Type B pancreatic cell (in vitro differentiated cells): ENCODE measurements around the gene GRIK2. TPM values are rescaled to one million over a fixed set of nuclear protein-coding genes. Genes with fewer than 3 reads are reported as not detected.

Experiments used
- DNase-seq: peaks from one replicate; pipeline ENCODE4 v3.0.0; 2021; ENCODE audit warnings: mixed read lengths; ENCODE audit not compliant: unreplicated experiment; ENCODE audit errors: extremely low spot score
- H3K27ac Mint-ChIP-seq: 2 replicates; pipeline ENCODE4 v1.8.0; 2021; ENCODE audit warnings: mild to moderate bottlenecking, mixed read lengths
- H3K27me3 Mint-ChIP-seq: 2 replicates; pipeline ENCODE4 v1.8.0; 2021; ENCODE audit warnings: mixed read lengths
- H3K36me3 Mint-ChIP-seq: 2 replicates; pipeline ENCODE4 v1.8.0; 2021; ENCODE audit warnings: mixed read lengths
- H3K4me1 Mint-ChIP-seq: one replicate; pipeline ENCODE4 v1.8.0; 2021; ENCODE audit warnings: mixed read lengths; ENCODE audit not compliant: unreplicated experiment
- H3K4me3 Mint-ChIP-seq: 2 replicates; pipeline ENCODE4 v1.8.0; 2021; ENCODE audit warnings: mild to moderate bottlenecking, mixed read lengths
- H3K9me3 Mint-ChIP-seq: 2 replicates; pipeline ENCODE4 v1.8.0; 2021; ENCODE audit warnings: mixed read lengths
- total RNA-seq: library from RNA; stranded (reverse); gene quantifications from 2 replicates; pipeline ENCODE4 v1.2.1, GENCODE V29; 2021; ENCODE audit warnings: low replicate concordance
- TF ChIP-seq, protein P1 (sequence below): fragments of 200-600 bp; sonication (generic); conservative IDR thresholded peaks from 2 replicates; pipeline ENCODE4 v1.5.0; 2021; ENCODE audit warnings: antibody characterized with exemption, mild to moderate bottlenecking

The GRIK2 gene
- total RNA-seq, 1 donor from 2014 or later, result 4.8 TPM

DNA sequence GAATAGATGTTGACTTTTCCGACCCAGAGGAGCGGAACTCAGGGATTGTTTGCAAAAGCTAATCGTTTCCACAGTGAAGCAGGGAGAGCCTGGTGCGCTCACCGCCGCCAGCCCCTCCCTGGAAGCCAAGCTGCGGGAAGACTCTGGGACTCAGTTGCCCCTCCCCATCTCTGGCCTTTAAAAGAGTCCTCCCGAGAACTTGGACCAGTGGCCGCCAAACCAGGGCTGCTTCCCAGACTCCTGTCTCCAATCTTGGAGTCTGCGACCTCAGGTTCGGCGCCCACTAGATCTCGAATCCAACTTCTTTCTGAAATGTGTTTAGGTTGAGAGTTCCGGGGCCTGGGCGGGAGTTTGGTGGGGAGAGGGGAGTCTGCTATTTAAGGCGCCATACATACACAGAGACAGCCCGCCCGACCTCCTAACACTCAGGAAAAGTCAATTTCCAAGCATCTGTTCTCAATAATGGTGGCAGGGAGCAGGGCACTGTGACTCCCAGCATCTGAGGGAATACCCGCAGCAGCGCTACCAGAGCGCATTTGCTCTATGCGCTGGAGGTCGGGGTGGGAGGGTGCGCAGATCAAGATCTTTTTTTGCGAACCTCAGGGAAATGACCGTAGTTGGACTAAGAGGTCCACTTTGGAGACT lies 800 bp upstream of the GRIK2 start:
- Mint-ChIP-seq H3K36me3 (no peaks in the 10 kb centered on the region), H3K4me3 (peak overlapping the region; percentile 89), H3K27ac (peak overlapping the region; percentile 39), H3K4me1 (peaks cover 15% of the 10 kb centered on the region), H3K9me3 (no peaks in the 10 kb centered on the region), H3K27me3 (peaks cover 87% of the 10 kb centered on the region)
- TF ChIP-seq, protein P1, sequence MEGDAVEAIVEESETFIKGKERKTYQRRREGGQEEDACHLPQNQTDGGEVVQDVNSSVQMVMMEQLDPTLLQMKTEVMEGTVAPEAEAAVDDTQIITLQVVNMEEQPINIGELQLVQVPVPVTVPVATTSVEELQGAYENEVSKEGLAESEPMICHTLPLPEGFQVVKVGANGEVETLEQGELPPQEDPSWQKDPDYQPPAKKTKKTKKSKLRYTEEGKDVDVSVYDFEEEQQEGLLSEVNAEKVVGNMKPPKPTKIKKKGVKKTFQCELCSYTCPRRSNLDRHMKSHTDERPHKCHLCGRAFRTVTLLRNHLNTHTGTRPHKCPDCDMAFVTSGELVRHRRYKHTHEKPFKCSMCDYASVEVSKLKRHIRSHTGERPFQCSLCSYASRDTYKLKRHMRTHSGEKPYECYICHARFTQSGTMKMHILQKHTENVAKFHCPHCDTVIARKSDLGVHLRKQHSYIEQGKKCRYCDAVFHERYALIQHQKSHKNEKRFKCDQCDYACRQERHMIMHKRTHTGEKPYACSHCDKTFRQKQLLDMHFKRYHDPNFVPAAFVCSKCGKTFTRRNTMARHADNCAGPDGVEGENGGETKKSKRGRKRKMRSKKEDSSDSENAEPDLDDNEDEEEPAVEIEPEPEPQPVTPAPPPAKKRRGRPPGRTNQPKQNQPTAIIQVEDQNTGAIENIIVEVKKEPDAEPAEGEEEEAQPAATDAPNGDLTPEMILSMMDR, result no peak
- no peak for DNase-seq

DNA sequence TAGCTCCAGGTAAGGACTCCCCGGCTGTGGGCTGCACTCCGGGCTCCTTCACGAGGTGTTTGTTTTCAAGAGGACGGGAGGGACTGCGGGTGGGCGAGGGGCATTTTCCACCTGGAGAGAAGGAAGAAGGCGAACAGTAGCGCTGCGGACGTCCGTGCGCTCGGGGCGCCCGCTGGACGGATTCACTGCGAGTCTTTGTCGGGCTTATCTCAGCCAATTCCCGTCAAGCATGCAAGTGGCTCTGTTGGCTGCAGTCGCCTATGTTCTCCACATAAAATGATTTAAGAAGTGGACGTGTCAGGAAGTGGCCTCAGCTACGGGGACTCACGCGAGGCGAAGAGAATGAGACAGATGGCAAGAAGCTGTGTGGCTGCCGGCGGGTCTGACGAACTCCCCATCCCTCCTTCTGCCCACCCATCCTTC lies 332 bp downstream of the GRIK2 start:
- no peak overlapping the region for H3K27ac Mint-ChIP-seq
- H3K4me1 Mint-ChIP-seq, result peaks cover 15% of the 10 kb centered on the region
- no peaks in the 10 kb centered on the region for H3K9me3 Mint-ChIP-seq
- H3K27me3 Mint-ChIP-seq, result peaks cover 84% of the 10 kb centered on the region
- DNase-seq, result no peak
- no peaks in the 10 kb centered on the region for H3K36me3 Mint-ChIP-seq
- TF ChIP-seq, protein P1, result no peak
- peak overlapping the region; percentile 89 for H3K4me3 Mint-ChIP-seq

DNA sequence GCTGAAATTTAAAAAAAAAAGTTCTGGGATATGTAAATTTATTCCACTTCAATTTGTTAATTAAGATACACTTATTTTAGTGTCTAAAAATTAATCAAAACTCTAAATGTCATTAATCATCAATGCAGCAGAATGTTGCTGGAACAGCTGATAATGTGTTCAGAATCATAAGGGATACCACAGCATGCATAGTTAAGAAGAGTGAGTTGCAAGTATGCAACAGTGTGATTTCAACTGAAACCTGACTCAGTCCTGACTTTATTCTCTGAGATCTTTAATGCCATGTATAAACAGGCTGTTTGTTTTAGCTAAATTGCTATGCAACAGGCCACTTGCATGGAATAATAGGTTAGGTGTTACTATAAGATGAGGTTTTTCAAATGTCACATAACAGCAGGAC lies 1.4 kb downstream of the GRIK2 start:
- Mint-ChIP-seq H3K4me1 (peaks cover 15% of the 10 kb centered on the region), H3K4me3 (no peak overlapping the region), H3K27ac (no peak overlapping the region), H3K9me3 (no peaks in the 10 kb centered on the region), H3K36me3 (no peaks in the 10 kb centered on the region), H3K27me3 (peaks cover 86% of the 10 kb centered on the region)
- no peak for DNase-seq
- TF ChIP-seq, protein P1, result no peak

DNA sequence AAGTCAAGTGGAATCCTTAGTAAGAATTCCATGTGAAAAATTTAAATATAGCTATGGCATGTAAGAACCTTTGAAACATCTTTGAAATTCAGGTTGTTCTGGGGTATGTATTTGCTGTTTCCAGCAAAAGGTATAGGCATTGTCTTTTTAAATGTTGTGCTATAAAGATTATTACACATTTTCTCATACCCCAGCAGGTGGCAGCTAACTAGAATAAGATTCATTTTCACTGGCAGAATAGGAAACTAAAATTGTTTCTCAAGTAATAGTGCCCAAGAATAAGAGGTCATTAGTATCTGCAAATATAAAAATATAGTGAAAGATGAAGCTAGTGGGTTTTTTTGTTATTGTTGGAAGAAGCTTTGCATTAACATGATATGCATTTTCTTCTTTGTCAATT lies 1.8 kb downstream of the GRIK2 start:
- DNase-seq, result no peak
- Mint-ChIP-seq H3K36me3 (no peaks in the 10 kb centered on the region), H3K27me3 (peaks cover 86% of the 10 kb centered on the region), H3K4me1 (peaks cover 15% of the 10 kb centered on the region), H3K27ac (no peak overlapping the region), H3K4me3 (no peak overlapping the region), H3K9me3 (no peaks in the 10 kb centered on the region)
- TF ChIP-seq, protein P1, result peak; percentile 42

DNA sequence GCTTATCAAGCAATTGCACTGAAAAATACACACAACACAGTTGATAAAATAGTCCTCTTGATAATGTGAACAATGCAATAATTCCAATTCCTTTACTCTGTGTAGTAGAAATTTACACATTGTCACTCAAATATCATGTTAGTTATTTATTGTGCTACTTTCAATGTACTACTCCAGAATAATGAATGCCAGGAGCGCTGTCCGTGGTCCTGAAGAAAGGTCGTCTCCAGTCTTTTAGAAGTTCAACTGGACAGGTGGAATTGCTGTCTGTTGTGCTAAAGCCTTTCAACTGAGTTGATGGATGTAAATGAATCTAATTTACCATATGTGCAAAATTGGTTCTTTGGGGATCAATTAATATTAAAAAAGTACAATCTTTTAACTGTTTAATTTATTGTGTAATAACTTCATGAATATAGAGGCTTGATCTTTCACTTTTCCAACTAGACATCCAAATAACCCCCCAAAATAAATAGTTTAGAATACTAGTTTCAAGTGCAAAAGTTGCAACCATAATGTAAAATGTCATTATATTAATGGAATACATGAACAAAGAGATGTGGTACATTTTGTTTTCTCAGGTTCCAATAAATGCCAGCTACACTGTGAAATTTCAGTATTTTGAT lies 3.2 kb downstream of the GRIK2 start:
- no peak for DNase-seq
- Mint-ChIP-seq H3K27me3 (peaks cover 86% of the 10 kb centered on the region), H3K27ac (no peak overlapping the region), H3K4me3 (no peak overlapping the region), H3K4me1 (peaks cover 10% of the 10 kb centered on the region), H3K9me3 (no peaks in the 10 kb centered on the region), H3K36me3 (no peaks in the 10 kb centered on the region)
- TF ChIP-seq, protein P1, result no peak
